Nephron progenitor cell (in vitro differentiated cells): ENCODE measurements around the gene C12orf50.

Experiments
- DNase-seq: peaks from one replicate; pipeline ENCODE4 v3.0.0; 2021
- H3K27ac Mint-ChIP-seq: 2 replicates; pipeline ENCODE4 v1.8.0; 2021; ENCODE audit warnings: mild to moderate bottlenecking, moderate library complexity, mixed read lengths
- H3K27me3 Mint-ChIP-seq: 2 replicates; pipeline ENCODE4 v1.8.0; 2021; ENCODE audit warnings: mild to moderate bottlenecking, low read depth, mixed read lengths; ENCODE audit not compliant: poor library complexity
- H3K36me3 Mint-ChIP-seq: 2 replicates; pipeline ENCODE4 v1.8.0; 2021; ENCODE audit warnings: low read depth, mixed read lengths
- H3K4me1 Mint-ChIP-seq: 2 replicates; pipeline ENCODE4 v1.8.0; 2021; ENCODE audit warnings: mixed read lengths
- H3K4me3 Mint-ChIP-seq: 2 replicates; pipeline ENCODE4 v1.8.0; 2021; ENCODE audit warnings: mild to moderate bottlenecking, moderate library complexity, mixed read lengths
- H3K9me3 Mint-ChIP-seq: 2 replicates; pipeline ENCODE4 v1.8.0; 2021; ENCODE audit warnings: mild to moderate bottlenecking, moderate library complexity, mixed read lengths
- CTCF ChIP-seq: fragments of 200-600 bp; sonication (generic); IDR thresholded peaks from 2 replicates; pipeline ENCODE4 v1.5.0; 2021; ENCODE audit warnings: antibody characterized with exemption

C12orf50 gene

GRCh38 chr12:87953256-87953860 lies 75.8 kb downstream of the C12orf50 start:
- Mint-ChIP-seq H3K4me3 (no peak overlapping the region), H3K27ac (no peak overlapping the region)
- DNase-seq: peak; percentile 26

GRCh38 chr12:87952850-87953249 lies 76.4 kb downstream of the C12orf50 start:
- peak; percentile 5 for DNase-seq
- H3K27ac Mint-ChIP-seq: no peak overlapping the region
- peaks cover 22% of the 10 kb centered on the region for H3K4me1 Mint-ChIP-seq
- no peaks in the 10 kb centered on the region for H3K27me3 Mint-ChIP-seq
- no peak overlapping the region for H3K4me3 Mint-ChIP-seq
- no peak for TF ChIP-seq CTCF
- no peaks in the 10 kb centered on the region for H3K9me3 Mint-ChIP-seq
- no peaks in the 10 kb centered on the region for H3K36me3 Mint-ChIP-seq

More at GRCh38 chr12:87953256-87953860, 75.8 kb downstream of the C12orf50 start:
- Mint-ChIP-seq H3K27me3 (no peaks in the 10 kb centered on the region), H3K36me3 (no peaks in the 10 kb centered on the region), H3K9me3 (no peaks in the 10 kb centered on the region), H3K4me1 (peaks cover 22% of the 10 kb centered on the region)
- TF ChIP-seq CTCF: peak; percentile 70

DNA sequence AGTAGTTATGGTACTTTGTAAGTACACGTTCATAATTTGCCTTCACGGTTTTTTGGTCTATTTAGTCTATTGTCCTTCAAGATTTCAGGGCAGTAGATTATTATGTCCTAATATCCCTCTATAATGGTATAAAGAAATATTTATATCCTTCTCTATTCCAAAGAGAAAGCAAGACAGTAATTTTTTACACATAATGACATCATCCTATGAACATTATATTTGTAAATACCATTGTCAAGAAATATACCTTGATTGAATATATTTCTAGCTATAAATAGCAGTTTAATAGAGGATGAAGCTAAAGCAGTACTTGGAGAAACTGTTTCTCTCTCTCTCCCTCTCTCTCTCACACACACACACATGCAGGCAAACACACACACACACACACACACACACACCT lies 77.0 kb downstream of the C12orf50 start:
- Mint-ChIP-seq H3K27me3 (no peaks in the 10 kb centered on the region), H3K4me3 (no peak overlapping the region), H3K36me3 (no peaks in the 10 kb centered on the region), H3K9me3 (no peaks in the 10 kb centered on the region), H3K27ac (no peak overlapping the region), H3K4me1 (peaks cover 22% of the 10 kb centered on the region)
- no peak for TF ChIP-seq CTCF
- no peak for DNase-seq

DNA sequence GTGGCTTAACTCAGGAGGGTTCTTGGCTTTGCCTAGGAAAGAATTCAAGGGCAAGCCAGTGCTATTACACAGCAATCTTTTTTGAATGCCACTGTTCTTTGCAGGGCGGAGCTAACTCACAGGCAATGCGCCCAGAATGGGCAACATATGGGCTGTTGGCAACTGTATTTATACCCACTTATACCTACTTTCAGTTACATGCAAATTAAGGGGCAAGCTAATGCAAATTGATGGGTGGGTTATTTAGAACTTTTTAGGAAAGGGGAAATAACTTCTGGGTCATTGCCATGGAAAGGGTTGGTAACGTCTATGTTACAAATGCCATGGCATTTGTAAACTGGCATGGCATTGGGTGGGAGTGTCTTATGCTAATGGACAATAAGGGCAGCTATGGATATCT lies 85.4 kb downstream of the C12orf50 start:
- DNase-seq: no peak
- Mint-ChIP-seq H3K36me3 (no peaks in the 10 kb centered on the region), H3K4me3 (no peak overlapping the region), H3K27me3 (no peaks in the 10 kb centered on the region), H3K4me1 (peaks cover 6% of the 10 kb centered on the region), H3K9me3 (peaks cover 18% of the 10 kb centered on the region), H3K27ac (no peak overlapping the region)
- no peak for TF ChIP-seq CTCF

DNA sequence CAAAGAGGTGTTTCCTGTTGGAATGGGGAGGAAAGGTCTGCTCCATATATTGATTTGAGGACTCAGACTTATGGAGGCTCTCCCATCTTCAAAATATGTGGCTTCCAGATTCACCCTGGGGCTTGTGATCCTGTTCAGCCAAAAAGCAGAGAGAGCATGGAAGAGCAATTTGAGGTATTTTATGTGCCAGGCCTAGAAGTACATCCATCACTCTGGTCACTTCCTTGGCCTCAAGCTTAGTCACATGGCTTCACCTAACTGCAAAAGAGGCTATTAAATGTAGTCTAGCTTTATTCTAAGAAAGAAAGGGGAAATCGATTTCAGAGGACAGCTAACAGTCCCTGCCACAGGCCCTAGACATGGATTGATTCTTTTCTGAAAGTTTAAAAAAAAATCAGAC lies 86.2 kb downstream of the C12orf50 start:
- no peak for TF ChIP-seq CTCF
- Mint-ChIP-seq H3K27ac (no peak overlapping the region), H3K4me3 (no peak overlapping the region), H3K4me1 (peaks cover 6% of the 10 kb centered on the region), H3K27me3 (no peaks in the 10 kb centered on the region), H3K9me3 (peaks cover 18% of the 10 kb centered on the region), H3K36me3 (no peaks in the 10 kb centered on the region)
- no peak for DNase-seq

DNA sequence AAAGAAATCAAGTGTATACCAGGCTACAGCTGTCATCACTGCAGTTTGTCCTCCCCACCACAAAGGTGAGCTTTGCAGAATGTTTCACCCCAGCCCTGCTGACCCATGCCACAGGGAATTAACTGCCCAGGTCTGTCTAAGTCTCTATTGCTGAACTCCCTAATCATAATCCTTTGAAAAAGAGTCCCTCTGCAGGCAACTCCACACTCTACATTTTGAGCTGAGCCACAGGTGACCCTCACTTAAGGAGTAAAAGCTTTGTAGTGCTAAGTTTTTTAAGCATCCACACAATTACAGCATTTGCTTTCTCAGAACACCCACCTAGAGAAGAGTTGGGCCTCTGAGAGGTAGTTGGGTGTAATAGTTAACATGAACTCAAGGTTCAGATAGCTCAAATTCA lies 90.0 kb downstream of the C12orf50 start:
- DNase-seq: no peak
- TF ChIP-seq CTCF: no peak
- Mint-ChIP-seq H3K36me3 (peaks cover 6% of the 10 kb centered on the region), H3K4me1 (peaks cover 6% of the 10 kb centered on the region), H3K9me3 (peaks cover 23% of the 10 kb centered on the region), H3K27ac (no peak overlapping the region), H3K27me3 (no peaks in the 10 kb centered on the region), H3K4me3 (no peak overlapping the region)
